Astrocyte (in vitro differentiated cells and primary cell): Measurements from ENCODE around the gene MYCBPAP. TPM values are rescaled to one million over a fixed set of nuclear protein-coding genes. Genes with fewer than 3 reads are reported as not detected.

Experiments used
- DNase-seq: peaks from one replicate; pipeline ENCODE4 v3.0.0-alpha.2; 2010; ENCODE audit warnings: low read depth
- FAIRE-seq: peaks from 2 replicates; lab custom pipeline; 2011; peaks lifted over from hg19 to GRCh38; lab: Jason Lieb, UNC
- H2AFZ ChIP-seq: 2 replicates; pipeline ENCODE4 v1.6.0; 2012; ENCODE audit warnings: low read depth, low read length, inconsistent platforms
- H3K27ac ChIP-seq: 2 replicates; pipeline ENCODE4 v1.5.1; 2011; ENCODE audit warnings: low read depth, low read length, inconsistent platforms
- H3K27me3 ChIP-seq: 2 replicates; pipeline ENCODE4 v1.6.0; 2011; ENCODE audit warnings: low read length, inconsistent platforms; ENCODE audit not compliant: insufficient read depth
- H3K36me3 ChIP-seq: 2 replicates; pipeline ENCODE4 v1.5.1; 2011; ENCODE audit warnings: low read length, inconsistent platforms; ENCODE audit not compliant: insufficient read depth
- H3K4me1 ChIP-seq: 2 replicates; pipeline ENCODE4 v1.5.1; 2011; ENCODE audit warnings: low read length, inconsistent platforms; ENCODE audit not compliant: insufficient read depth
- H3K4me2 ChIP-seq: 2 replicates; pipeline ENCODE4 v1.6.0; 2012; ENCODE audit warnings: low read length, inconsistent platforms
- H3K4me3 ChIP-seq: 2 replicates; pipeline ENCODE4 v1.5.1; 2011; ENCODE audit warnings: low read depth, mild to moderate bottlenecking, low read length, inconsistent platforms; ENCODE audit not compliant: insufficient read depth
- H3K79me2 ChIP-seq: 2 replicates; pipeline ENCODE4 v1.6.0; 2012; ENCODE audit warnings: mild to moderate bottlenecking, low read length, inconsistent platforms; ENCODE audit not compliant: insufficient read depth
- H3K9ac ChIP-seq: 2 replicates; pipeline ENCODE4 v1.6.0; 2012; ENCODE audit warnings: mild to moderate bottlenecking, low read length, inconsistent platforms
- H3K9me3 ChIP-seq: 2 replicates; pipeline ENCODE4 v1.5.1; 2012; ENCODE audit warnings: low read depth, mild to moderate bottlenecking, low read length, inconsistent platforms; ENCODE audit not compliant: insufficient read depth
- H4K20me1 ChIP-seq: 2 replicates; pipeline ENCODE4 v1.6.0; 2012; ENCODE audit warnings: low read length, inconsistent platforms; ENCODE audit not compliant: insufficient read depth
- H3K27ac Mint-ChIP-seq: one replicate; pipeline ENCODE4 v1.8.0; 2021; ENCODE audit warnings: mild to moderate bottlenecking, mixed read lengths; ENCODE audit not compliant: unreplicated experiment
- H3K27me3 Mint-ChIP-seq: one replicate; pipeline ENCODE4 v1.8.0; 2021; ENCODE audit warnings: low read depth, mixed read lengths; ENCODE audit not compliant: unreplicated experiment
- H3K36me3 Mint-ChIP-seq: one replicate; pipeline ENCODE4 v1.8.0; 2021; ENCODE audit warnings: low read depth, mixed read lengths; ENCODE audit not compliant: unreplicated experiment
- H3K4me1 Mint-ChIP-seq: one replicate; pipeline ENCODE4 v1.8.0; 2021; ENCODE audit warnings: low read depth, mixed read lengths; ENCODE audit not compliant: unreplicated experiment
- H3K4me3 Mint-ChIP-seq: one replicate; pipeline ENCODE4 v1.8.0; 2021; ENCODE audit warnings: mild to moderate bottlenecking, moderate library complexity, mixed read lengths; ENCODE audit not compliant: unreplicated experiment
- H3K9me3 Mint-ChIP-seq: one replicate; pipeline ENCODE4 v1.8.0; 2021; ENCODE audit warnings: mild to moderate bottlenecking, mixed read lengths; ENCODE audit not compliant: unreplicated experiment
- EZH2 ChIP-seq: IDR thresholded peaks from 2 replicates; pipeline ENCODE4 v1.6.1; 2012; ENCODE audit warnings: mild to moderate bottlenecking, low read length, inconsistent platforms; ENCODE audit not compliant: insufficient read depth
- total RNA-seq: library from RNA; stranded (reverse); gene quantifications from 2 replicates; pipeline ENCODE4 v1.2.1, GENCODE V29; 2021
- TF ChIP-seq, protein P1 (sequence below): IDR thresholded peaks from 2 replicates; pipeline ENCODE4 v1.5.1; 2011; ENCODE audit warnings: low read depth, mild to moderate bottlenecking, inconsistent platforms, low read length, moderate library complexity; ENCODE audit not compliant: insufficient read depth

MYCBPAP gene
- total RNA-seq, 1 donor from 2014 or later, result 1.4 TPM

GRCh38 chr17:50562242-50563091 lies 54.2 kb downstream of the MYCBPAP start:
- TF ChIP-seq, protein P1, sequence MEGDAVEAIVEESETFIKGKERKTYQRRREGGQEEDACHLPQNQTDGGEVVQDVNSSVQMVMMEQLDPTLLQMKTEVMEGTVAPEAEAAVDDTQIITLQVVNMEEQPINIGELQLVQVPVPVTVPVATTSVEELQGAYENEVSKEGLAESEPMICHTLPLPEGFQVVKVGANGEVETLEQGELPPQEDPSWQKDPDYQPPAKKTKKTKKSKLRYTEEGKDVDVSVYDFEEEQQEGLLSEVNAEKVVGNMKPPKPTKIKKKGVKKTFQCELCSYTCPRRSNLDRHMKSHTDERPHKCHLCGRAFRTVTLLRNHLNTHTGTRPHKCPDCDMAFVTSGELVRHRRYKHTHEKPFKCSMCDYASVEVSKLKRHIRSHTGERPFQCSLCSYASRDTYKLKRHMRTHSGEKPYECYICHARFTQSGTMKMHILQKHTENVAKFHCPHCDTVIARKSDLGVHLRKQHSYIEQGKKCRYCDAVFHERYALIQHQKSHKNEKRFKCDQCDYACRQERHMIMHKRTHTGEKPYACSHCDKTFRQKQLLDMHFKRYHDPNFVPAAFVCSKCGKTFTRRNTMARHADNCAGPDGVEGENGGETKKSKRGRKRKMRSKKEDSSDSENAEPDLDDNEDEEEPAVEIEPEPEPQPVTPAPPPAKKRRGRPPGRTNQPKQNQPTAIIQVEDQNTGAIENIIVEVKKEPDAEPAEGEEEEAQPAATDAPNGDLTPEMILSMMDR, result no peak
- peak; percentile 98 for TF ChIP-seq EZH2
- H3K4me3 Mint-ChIP-seq, result peak overlapping the region; percentile 27
- no peak for DNase-seq

DNA sequence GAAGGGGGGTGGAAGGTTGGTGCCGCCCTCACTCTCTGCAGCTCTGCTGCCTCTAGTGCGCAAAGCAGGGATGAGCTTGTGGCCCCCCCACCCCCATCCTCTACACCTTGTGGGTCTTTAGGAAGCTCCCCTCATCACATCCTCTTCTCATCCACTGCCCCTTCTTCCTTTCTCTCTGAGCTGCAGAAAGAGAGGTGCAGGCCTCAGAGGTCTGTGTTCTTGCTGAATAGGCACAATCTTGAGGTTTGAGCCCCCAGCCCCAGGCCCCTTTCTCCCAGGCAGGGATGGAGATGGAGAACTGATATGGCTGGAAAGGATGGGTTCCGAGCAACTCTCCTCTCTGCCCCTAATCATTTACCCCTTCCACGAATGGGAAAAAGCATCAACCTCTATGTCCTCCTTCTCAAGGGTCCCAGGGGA lies 54.9 kb downstream of the MYCBPAP start:
- FAIRE-seq (no peak), DNase-seq (no peak)
- H3K9me3 ChIP-seq, result no peaks in the 10 kb centered on the region
- H2AFZ ChIP-seq, result no peak overlapping the region
- H3K9ac ChIP-seq, result no peak overlapping the region
- no peak overlapping the region for H3K27ac ChIP-seq
- no peak overlapping the region for H3K4me2 ChIP-seq
- H4K20me1 ChIP-seq, result peaks cover 6% of the 10 kb centered on the region
- peaks cover 20% of the 10 kb centered on the region for H3K4me1 ChIP-seq
- no peak overlapping the region for H3K27ac Mint-ChIP-seq
- no peak overlapping the region for H3K4me3 ChIP-seq
- H3K27me3 Mint-ChIP-seq, result peaks cover 58% of the 10 kb centered on the region
- peaks cover 16% of the 10 kb centered on the region for H3K4me1 Mint-ChIP-seq
- H3K4me3 Mint-ChIP-seq, result no peak overlapping the region
- no peaks in the 10 kb centered on the region for H3K36me3 ChIP-seq
- TF ChIP-seq EZH2, result no peak
- TF ChIP-seq, protein P1, result no peak
- no peaks in the 10 kb centered on the region for H3K79me2 ChIP-seq
- peaks cover 2% of the 10 kb centered on the region for H3K36me3 Mint-ChIP-seq
- no peaks in the 10 kb centered on the region for H3K9me3 Mint-ChIP-seq
- H3K27me3 ChIP-seq, result peaks cover 72% of the 10 kb centered on the region

More at GRCh38 chr17:50562242-50563091, 54.2 kb downstream of the MYCBPAP start:
- H3K4me3 ChIP-seq, result no peak overlapping the region
- no peaks in the 10 kb centered on the region for H3K9me3 Mint-ChIP-seq
- FAIRE-seq, result no peak
- peaks cover 8% of the 10 kb centered on the region for H4K20me1 ChIP-seq
- no peak overlapping the region for H3K4me2 ChIP-seq
- H3K9ac ChIP-seq, result no peak overlapping the region
- H3K79me2 ChIP-seq, result no peaks in the 10 kb centered on the region
- no peaks in the 10 kb centered on the region for H3K36me3 ChIP-seq
- peaks cover 20% of the 10 kb centered on the region for H3K4me1 ChIP-seq
- H3K27ac Mint-ChIP-seq, result no peak overlapping the region
- H2AFZ ChIP-seq, result no peak overlapping the region
- H3K27ac ChIP-seq, result no peak overlapping the region
- peaks cover 13% of the 10 kb centered on the region for H3K4me1 Mint-ChIP-seq
- H3K36me3 Mint-ChIP-seq, result peaks cover 2% of the 10 kb centered on the region
- peaks cover 58% of the 10 kb centered on the region for H3K27me3 Mint-ChIP-seq
- H3K9me3 ChIP-seq, result no peaks in the 10 kb centered on the region
- peaks cover 72% of the 10 kb centered on the region for H3K27me3 ChIP-seq

DNA sequence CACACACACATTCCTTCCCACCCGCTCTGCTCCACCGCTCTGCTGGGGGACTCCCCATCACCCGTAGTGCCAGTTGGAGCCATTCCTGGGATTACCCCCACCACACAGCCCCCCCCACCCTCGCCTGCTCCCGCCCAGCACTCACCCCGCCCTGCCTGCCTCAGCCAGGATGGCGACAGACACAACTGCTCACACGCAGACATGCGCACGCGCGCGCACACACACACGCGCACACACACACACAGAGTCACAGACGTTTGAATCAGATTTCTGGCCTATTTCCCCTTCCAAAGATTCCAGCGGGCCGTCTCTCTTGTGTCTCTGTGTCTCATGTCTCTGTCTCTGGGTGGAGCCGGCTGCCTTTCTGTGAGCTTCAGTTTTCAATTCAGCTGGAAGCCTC lies 56.7 kb downstream of the MYCBPAP start:
- Histone ChIP-seq H3K27me3 (peaks cover 55% of the 10 kb centered on the region), H3K9ac (no peak overlapping the region), H3K9me3 (no peaks in the 10 kb centered on the region), H3K27ac (no peak overlapping the region), H3K36me3 (no peaks in the 10 kb centered on the region), H4K20me1 (no peaks in the 10 kb centered on the region), H3K79me2 (no peaks in the 10 kb centered on the region), H3K4me2 (peak overlapping the region; percentile 30), H3K4me1 (peaks cover 9% of the 10 kb centered on the region), H3K4me3 (no peak overlapping the region), H2AFZ (no peak overlapping the region)
- peaks cover 5% of the 10 kb centered on the region for H3K36me3 Mint-ChIP-seq
- no peak overlapping the region for H3K4me3 Mint-ChIP-seq
- H3K27ac Mint-ChIP-seq, result no peak overlapping the region
- FAIRE-seq (no peak), DNase-seq (peak; percentile 34)
- no peaks in the 10 kb centered on the region for H3K9me3 Mint-ChIP-seq
- H3K27me3 Mint-ChIP-seq, result peaks cover 59% of the 10 kb centered on the region
- no peak for TF ChIP-seq EZH2
- TF ChIP-seq, protein P1, result no peak
- H3K4me1 Mint-ChIP-seq, result peaks cover 15% of the 10 kb centered on the region
